ENCODE data around the gene EYS.

EYS gene

DNA sequence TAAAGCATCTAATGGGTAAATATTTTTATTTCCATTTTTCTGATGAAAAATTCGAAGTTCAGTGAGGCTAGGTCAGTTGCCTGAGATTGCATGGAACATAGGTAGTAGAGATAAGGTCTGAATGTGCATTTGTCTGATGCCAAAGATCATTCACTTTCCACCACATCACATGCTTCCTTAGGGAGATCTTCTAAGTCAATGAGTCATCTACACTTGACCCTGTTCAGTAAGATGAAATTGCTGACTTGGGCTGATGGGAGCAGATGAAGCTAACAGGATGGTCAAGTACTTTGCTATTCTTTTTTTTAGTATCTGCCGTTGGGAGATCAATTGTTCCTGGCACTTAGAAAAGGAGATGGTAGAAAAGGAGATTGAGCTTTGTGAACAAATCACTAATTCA is 1560.2 kb downstream of the EYS start:
- no peak for DNase-seq (ENCODE audit: low spot score)

- DNase-seq (ENCODE audit: low spot score), result no peak
Observed at GRCh38 chr6:64146094-64146493, 1560.9 kb downstream of the EYS start.

DNA sequence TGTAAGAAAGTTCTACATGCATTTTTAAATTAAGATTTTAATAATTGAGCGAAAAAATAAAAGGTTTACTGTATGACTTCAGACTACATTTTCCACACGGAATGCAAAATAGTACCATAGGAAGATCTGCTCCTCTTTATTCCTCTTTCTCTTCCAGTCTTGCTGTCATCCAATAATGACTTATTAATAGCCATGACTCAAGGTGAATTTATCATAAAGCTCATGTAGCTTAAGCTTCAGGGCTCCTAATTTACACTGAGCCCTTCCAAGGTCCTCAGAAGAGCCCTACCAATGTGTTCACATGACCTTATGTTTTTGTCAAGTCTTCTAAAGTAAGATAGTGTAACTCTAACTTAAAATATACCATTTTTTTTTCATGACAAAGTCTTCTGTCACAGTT is 1561.4 kb downstream of the EYS start:
- DNase-seq (ENCODE audit: low spot score), result no peak

DNA sequence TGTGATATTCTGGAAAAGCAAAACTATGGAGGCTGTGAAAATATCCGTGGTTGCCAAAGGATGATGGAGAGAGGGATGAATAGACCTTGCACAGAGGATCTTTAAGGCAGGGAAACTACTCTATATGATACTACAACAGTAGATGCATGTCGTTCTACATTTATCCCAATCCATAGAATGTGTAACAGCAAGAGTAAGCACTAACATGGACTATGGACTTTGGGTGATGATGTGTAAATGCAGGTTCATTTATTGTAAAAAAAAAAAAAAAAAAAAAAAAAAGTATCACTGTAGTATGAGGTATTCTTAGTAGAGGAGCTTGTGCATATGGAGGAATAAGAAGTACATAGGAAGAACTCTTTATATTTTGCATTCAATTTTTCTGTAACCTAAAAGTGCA is 1563.9 kb downstream of the EYS start:
- no peak for DNase-seq (ENCODE audit: low spot score)

- no peak for DNase-seq (ENCODE audit: low spot score)
Observed at GRCh38 chr6:64141680-64142079, 1565.3 kb downstream of the EYS start.

- DNase-seq (ENCODE audit: low spot score), result no peak
Observed at GRCh38 chr6:64128301-64129024, 1578.6 kb downstream of the EYS start.

- DNase-seq (ENCODE audit: low spot score), result no peak
Observed at GRCh38 chr6:64123761-64124633, 1583.0 kb downstream of the EYS start.

DNA sequence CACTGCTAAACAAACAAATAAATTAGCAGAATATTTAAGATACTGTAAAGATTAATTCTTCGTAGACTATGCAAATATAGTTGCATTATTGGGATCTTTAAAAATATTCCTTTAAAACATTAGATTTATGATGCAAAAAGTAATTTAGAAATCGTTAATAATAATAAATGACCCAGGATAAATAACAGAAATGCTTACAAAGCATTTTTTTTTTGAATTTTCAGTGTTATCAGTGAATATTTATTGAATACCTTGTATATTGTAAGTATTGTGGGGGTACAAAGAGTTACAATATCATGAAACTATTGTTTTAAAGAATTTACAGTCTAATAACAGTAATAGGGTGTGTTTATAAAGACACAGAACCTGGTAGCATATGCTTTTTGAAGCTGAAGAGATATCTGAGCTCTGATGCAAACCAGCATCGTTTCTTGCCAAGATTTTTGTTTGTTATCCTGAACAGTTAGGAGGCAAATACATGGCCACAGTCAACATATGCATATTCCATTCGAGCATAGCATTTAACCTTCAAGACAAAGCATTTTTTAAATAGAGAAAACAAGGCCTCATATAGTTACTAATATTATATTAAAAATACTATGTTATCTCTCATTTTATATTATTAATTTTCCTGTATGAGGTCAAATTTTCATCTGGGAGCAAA is 1584.2 kb downstream of the EYS start:
- no peak for DNase-seq (ENCODE audit: low spot score)

DNA sequence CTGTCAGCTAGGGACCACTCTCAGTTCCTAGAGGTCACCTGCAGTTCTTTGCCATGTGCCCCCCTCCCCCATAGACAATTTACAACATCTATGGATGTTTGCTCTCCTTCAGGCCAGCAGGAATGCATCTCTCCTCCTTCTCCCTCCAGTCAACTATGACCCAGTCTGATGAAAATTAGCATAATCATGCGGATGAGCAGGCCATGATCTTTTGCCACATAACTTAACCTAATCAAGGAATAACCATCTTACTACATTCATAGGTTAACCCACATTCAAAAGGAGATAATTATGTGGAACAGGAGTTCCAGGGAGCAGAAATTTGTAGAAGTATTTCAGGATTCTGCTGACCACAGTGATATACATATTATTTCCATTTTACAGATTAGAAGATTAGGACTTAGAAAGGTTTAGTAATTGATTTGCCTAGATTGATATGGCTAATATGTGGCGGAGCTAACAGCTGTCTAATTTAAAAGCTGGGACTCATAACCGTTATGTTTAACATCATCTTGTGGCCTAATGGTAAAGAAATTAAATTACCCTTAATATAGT is 1585.9 kb downstream of the EYS start:
- peak; percentile 81 for DNase-seq (ENCODE audit: low spot score)

DNA sequence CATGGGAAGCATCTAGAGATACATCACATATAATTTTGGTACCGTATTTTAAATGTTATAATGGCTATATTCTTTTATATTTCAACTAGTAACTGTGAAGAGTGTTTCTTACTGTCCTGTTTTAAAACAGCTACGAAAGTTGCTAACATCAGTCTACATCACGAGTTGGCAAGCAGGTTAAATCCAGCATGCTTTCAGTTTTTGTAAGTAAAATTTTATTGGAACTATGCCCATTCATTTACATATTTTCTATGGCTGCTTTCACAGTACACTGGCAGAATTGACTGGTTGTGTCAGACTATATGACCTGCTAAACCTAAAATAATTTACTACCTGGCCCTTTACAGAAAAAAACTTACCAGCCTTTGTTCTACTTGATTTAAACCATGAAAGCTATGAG is 1593.3 kb downstream of the EYS start:
- no peak for DNase-seq (ENCODE audit: low spot score)

GRCh38 chr6:64104051-64104450 is 1603.0 kb downstream of the EYS start:
- DNase-seq (ENCODE audit: low spot score), result no peak

- DNase-seq (ENCODE audit: low spot score), result no peak
Observed at GRCh38 chr6:64103480-64103879, 1603.5 kb downstream of the EYS start.

DNA sequence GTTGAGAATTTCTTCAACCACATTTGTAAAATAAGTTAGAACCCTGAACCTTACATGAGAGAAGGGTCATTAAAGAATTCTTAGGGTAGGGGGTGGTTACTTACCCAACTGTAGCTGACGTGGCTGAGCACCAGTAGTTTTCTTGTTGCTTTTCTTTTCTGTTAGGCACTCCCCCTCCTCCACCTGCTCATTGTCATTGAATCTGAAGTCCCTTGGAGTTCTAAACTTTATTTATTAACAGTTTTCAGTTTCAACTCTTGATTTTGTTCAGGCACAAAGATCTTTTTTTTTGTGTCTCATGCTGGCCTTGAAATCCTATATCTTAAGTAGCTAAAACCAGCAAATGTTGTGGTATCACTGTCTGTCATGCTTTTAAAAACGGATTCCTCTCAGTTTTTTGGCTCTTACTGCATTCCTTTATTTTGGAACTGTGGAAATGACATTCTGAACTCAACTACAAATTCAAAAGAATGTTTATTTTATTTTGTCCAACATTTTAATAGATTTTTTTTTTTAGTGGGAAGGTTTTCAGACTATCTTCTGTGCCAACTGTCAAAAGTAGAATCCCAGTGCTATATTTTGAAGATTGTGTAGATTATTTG is 1606.2 kb downstream of the EYS start:
- DNase-seq (ENCODE audit: low spot score), result no peak

- no peak for DNase-seq (ENCODE audit: low spot score)
Observed at GRCh38 chr6:64090352-64090751, 1616.7 kb downstream of the EYS start.

GRCh38 chr6:64085126-64085525 is 1621.9 kb downstream of the EYS start:
- no peak for DNase-seq (ENCODE audit: low spot score)

DNA sequence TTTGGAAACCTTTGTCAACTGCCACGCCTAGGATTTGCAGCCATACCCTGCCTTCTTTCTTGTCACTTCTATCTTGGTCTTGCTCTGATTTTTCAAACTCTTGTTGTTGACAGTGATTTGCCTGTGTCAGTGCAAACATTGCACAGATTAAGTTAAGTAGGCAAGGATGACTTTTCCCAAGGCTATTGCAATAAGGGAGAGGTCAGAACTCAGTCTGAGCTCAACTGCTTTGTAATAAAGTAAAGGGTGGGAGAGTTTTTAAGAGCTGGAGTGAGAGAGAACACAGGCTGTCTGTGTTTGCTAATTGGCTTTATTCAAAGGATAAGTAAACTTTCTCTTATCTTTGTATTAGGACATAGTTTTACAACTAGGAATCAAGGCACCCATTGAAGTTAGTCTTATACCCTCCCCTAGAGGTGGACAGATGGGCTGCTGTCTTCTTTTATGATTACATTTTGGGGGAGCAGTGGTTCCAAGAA is 1622.8 kb downstream of the EYS start:
- DNase-seq (ENCODE audit: low spot score), result no peak

- DNase-seq (ENCODE audit: low spot score), result no peak
Observed at GRCh38 chr6:64083261-64083660, 1623.8 kb downstream of the EYS start.

GRCh38 chr6:64081453-64081852 is 1625.6 kb downstream of the EYS start:
- DNase-seq (ENCODE audit: low spot score), result no peak

GRCh38 chr6:64074981-64075380 is 1632.0 kb downstream of the EYS start:
- peak; percentile 80 for DNase-seq (ENCODE audit: low spot score)

- DNase-seq (ENCODE audit: low spot score), result no peak
Observed at GRCh38 chr6:64072686-64073085, 1634.3 kb downstream of the EYS start.

GRCh38 chr6:64064919-64065318 is 1642.1 kb downstream of the EYS start:
- DNase-seq (ENCODE audit: low spot score), result no peak
